NCI-H2227 treated with DMSO at 0.1 percent for 48 hours (cell line): ENCODE results near the gene TTI1.

Experiments used
- DNase-seq: peaks from one replicate; lab custom pipeline; 2025; lab: John Stamatoyannopoulos, UW

The TTI1 gene

DNA sequence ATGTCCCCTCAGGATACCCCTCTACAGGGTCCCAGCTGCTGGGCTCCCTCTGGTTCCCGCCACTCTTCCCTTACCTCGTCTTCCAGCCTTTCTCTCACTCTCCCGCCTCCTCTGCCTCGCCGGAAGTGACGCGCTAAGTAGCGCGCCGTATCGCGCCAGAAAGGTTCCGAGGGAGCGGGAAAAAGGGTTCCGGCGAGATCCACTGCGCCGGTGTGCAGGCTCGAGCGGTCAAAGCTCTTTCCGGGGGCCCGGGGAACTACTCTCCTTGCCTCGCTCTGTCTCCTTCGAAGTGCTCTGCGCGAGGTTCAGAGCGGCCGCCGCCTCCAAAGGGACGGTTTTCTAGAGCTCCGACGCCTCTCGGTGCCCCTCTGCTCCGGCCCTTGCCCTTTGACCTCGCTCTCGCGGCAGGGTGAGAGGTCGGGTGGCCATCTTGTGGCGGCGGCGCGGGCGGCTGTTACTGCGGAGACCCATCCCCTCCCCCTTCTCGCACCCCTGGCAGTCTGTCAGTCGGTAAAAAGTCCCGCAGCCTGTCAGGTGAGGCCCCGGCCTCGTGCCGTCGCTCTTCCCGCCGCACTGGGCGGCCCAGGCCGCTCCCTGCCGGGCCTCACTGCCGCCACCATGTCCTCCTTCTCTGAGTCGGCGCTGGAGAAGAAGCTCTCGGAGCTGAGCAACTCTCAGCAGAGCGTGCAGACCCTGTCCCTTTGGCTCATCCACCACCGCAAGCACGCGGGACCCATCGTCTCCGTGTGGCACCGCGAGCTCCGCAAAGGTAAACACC lies at the start of gene TTI1, which contains the start of gene RPRD1B:
TSS of gene TTI1 (minus strand) at position 127 of the 778 bp plus-strand sequence. CDS start 19,640 bp downstream, outside the sequence.
TSS of gene RPRD1B (plus strand) at position 417 of the 778 bp plus-strand sequence. CDS start at position 619, 202 bp downstream.
- DNase-seq = peak; percentile 88

GRCh38 chr20:38082894-38083293 lies 49.6 kb upstream of the TTI1 start:
- DNase-seq = no peak

DNA sequence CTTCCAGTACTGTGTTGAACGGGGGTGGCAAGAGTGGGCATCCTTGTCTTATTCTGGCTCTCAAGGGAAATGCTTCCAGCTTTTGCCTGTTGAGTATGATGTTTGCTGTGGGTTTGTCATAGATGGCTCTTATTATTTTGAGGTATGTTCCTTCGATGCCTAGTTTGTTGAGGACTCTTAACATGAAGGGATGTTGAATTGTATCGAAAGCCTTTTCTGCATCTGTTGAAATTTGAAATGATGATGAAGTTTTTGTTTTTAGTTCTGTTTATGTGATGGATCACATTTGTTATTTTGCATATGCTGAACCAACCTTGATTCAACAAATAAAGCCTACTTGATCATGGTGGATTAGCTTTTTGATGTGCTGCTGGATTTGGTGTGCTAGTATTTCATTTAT lies 48.3 kb upstream of the TTI1 start:
- DNase-seq = no peak

- DNase-seq = no peak
These were observed 46.1 kb upstream of the TTI1 start for GRCh38 chr20:38079353-38079752.

- no peak for DNase-seq
These were observed 44.8 kb upstream of the TTI1 start for GRCh38 chr20:38078084-38078483.

DNA sequence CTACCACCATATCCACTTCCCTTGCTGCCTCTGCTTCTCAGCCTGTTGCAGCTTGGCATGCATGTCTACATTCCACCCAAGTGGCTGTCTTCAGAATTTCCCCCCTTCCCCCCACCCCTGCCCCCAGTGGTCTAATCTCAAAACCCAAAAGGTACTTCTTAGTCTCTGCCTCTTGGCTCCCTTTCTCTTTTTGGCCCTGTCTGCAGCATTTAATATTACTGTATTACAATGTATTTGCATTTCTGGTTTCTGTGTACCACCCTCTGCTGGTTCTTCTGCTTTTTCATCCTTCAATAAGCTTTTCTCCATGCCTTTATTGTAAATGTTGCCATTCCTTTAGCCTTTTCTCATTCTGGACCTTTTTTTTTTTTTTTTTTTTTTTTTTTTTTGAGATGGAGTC lies 43.3 kb upstream of the TTI1 start:
- no peak for DNase-seq

- no peak for DNase-seq
These were observed 42.1 kb upstream of the TTI1 start for GRCh38 chr20:38075161-38075998.

DNA sequence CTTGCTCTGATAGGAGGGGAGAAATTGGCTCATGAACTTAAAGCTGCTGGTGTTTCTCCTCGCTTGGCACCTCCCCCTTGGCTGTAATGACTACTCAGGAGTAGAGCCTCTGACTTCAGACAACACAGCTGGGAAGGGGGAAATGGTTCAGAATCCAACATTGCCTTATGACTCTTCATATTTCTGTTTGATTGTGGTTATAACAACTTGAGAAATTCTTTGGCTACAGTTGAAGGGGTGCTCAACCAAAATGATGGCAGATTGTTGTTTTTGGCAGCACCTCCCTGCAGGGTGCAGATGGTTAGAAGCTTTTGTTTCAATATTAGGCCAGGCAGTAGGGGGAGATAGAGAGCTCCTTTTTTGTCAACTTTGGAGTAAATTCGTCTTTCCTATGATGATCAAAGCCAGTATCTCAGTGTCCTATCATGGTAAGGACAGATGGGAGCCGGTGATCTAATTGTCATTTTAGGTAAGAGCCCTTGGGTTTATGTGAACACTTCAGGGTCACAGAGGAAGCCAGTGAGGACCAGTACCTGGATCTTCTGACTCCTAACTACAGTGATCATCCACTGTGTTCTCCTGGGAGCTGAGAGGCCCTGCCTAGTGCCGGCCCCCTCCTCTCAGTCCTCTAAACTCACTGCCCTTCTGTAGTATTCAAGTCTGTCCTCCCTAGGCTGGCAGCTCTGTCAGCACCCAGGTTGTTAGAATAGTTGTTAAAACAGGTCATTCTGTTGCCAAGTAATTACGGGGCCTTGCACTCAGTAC lies 40.2 kb upstream of the TTI1 start:
- DNase-seq = peak; percentile 28

DNA sequence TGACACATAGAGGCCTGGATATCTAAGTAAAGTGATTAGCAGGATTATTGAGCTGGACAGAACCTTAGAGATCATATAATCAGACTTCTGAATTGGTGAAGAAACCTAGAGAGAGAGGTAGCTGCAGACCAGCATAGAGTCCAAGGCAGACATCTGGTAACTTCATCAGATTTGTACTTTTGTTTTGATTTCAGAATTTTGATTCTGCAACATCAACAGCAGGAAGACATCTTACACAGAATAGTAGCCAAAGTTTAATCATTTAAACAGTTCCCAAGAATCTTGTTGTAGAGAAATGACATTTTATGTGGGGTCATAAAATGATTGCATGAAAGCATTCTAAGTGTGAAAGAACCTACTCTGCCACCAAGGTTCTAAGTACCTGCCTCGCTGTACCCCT lies 39.6 kb upstream of the TTI1 start:
- DNase-seq = no peak

GRCh38 chr20:38067717-38068365 lies 34.6 kb upstream of the TTI1 start:
- DNase-seq = no peak

DNA sequence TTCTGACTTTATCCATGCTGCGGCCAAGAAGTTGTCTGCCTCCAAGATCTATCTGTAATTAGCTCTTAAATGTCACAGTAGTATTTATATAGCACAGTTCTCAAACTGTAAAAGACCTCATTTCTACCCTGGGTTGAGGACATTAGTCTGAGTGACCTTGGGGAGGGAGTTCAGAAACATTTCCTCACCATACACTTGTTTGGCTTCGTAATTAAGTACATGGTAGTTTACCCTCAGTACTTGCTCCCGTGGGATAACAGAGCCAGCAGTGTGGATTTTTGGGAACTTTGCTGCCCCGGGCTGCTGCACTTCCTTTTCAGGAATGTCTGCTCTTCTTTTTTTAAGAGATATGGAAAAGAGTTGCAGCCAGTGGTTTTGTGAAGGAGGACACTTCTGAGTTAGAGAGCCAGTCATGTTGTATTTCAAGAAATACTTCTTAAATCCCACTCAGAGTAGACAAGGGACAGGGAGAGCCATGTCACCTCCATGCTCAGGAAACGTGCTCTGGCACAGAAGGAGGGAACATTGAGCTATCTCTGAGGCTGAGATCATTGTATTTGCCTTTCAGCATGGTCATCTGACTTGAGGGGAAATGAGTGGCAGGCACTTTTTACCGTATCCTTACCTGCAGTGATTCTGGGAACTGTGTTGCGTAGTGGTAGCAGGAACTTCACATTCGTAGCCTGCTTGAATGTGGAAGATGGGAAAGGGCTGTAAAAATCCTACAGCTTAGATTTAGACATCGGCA lies 33.9 kb upstream of the TTI1 start:
- DNase-seq = no peak

DNA sequence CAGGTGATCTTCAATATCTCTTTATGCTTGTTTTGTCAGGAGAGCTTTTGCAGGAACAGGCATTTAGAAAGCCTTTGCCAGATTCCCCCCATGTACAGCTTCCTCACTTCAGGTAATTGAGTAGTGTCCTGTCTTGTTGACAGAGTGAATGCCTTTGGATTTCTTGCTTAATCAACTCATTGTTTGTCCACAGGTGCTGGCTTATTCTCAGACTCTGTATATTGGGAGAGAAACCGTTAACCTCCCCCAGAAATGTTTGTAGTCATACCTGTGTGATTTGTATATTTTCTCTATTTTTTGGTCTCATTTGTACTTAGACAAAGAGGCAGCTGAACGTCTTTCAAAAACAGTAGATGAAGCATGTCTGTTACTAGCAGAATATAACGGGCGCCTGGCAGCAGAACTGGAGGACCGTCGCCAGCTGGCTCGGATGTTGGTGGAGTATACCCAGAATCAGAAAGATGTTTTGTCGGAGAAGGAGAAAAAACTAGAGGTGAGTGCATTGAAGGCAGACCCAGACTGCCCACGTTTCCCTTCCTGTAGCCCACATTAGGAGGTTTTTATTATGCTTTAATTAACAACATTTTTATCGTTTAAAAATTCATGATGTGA lies 32.6 kb upstream of the TTI1 start:
- no peak for DNase-seq

GRCh38 chr20:38063911-38064530 lies 30.8 kb upstream of the TTI1 start:
- no peak for DNase-seq

GRCh38 chr20:38062890-38063289 lies 29.6 kb upstream of the TTI1 start:
- no peak for DNase-seq

DNA sequence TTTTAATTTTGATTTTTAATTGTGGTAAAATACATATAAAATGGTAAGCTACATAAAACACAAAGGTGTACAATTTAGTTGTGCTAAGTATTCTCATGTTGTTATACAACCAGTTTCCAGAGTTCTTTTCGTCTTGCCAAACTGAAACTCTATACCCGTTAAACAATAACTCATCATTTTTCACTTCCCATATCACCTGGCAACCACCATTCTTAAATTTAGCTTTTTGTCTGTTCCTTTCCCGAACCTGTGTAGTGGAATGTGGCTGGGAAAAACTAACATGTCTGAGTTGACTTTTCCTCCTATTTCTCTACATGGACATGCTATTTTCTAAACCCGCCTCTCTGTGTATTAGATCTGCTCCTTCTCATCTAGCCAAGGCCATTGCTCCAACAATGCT lies 27.9 kb upstream of the TTI1 start:
- DNase-seq = no peak

DNA sequence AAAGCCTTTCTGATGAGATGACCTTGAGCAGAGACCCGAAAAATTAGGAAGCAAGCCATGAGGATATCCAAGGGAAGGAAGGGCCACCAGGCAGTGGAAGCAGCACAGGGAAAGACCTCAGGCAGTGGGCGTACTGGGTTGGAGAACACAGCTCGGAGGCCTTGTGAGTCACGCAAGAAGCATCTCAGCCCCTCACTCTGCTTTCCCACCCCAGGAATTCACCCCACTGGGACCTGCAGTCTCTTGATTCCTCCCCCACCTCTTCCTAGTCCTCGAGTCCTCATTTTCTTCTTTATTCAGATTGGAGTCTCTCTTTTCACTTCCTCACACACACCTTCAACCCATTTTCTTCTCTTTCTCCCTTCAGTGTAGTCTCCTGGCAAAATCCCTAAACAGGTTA lies 27.3 kb upstream of the TTI1 start:
- no peak for DNase-seq

DNA sequence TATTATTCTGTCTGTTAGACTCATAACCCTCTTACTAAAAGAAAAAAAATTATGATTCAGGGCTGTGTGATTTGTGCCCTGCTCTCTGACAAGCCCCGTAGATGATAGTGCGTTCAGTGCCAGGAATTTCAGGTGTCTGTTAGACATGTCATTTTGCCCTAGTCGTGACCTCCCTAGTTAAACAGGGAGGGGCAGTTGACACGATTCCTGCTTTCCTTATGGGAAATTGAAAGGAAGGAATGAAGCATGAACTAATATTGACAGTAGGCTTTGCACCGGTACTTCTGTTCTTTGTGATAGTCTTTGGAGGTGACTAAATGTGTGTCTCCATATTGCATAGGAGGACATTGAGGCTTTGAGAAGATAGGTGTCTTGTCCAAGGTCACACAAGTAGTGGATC lies 26.6 kb upstream of the TTI1 start:
- DNase-seq = no peak

DNA sequence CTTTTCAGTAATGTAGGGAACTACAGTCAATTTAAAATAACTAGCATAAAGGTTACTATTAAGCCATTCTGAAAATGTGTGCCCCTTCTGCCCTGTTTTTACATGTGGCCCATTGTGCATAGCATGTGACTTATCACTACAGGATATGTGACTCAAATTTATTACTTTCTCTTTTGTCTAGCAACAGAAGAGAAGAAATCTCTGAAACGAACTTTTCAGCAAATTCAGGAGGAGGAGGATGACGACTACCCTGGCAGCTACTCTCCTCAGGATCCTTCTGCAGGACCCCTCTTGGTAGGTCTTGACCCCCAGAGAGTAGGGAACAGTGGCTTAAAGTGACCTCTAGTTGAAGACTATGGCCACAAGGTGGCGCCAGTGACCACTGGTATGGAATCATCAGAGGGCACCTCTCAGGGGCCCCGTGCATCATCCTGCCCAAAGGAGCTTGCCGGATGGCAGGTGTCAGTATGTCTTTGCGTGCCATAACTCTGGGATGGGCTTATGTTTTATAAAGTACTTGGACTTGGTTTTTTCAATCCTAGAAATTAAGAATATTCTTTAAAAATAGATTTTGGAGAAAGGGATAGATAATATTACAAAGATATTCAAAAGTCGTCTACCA lies 24.2 kb upstream of the TTI1 start:
- peak; percentile 33 for DNase-seq

- DNase-seq = no peak
These were observed 22.6 kb upstream of the TTI1 start for GRCh38 chr20:38055848-38056247.

GRCh38 chr20:38055294-38055693 lies 22.0 kb upstream of the TTI1 start:
- no peak for DNase-seq
